Measurements from ENCODE around the gene BABAM1.

BABAM1 gene

DNA sequence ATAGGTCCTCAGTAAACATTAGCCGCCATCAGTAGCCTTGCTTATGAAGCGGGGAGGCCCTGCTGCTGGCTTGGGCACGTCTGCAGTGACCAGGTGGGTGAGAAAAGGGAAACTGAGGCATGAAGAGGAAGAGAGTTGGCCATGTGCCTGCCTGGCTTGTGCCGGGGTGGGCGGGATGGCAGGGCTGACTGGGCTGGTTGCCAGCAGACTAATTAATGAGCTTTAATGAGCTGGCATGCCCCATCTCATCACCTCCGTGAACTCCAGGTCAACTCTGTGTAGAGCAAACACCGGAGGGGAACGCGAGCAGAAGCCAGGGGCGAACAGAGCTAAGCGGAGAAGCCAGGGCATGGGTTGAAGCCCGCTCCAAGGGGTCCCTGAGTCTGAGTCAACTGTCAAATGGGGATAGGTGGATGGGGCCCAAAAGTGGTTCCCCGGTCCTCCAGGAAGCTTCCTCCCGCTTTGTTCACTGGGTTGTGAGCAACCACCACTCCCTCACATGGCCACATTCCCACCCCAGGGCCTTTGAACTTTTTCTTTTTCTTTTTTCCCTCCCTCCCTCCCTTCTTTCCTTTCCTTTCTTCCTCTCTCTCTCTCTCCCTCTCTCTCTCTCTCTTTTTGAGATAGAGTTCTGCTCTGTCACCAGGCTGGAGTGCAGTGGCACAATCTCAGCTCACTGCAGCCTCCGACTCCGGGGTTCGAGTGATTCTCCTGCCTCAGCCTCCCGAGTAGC, 30.3 kb upstream of the BABAM1 start:
- ChIA-PET CTCF (interaction anchor here (1.2 to 3.6 kb wide), 5 partner anchors 11 to 23 kb away, joined by 3 to 13 read pairs (median 4); no protein-coding TSS in a partner anchor), POLR2A (no interaction called here)
- DNase-seq (ENCODE audit: extremely low spot score) = no peak
- TF ChIP-seq CTCF (IDR thresholded peaks at IDR 0.05; ENCODE audit: control extremely low read depth, extremely low read depth, low read depth, missing control alignments) = no peak

GRCh38 chr19:17237747-17238706, 29.2 kb upstream of the BABAM1 start:
- ChIA-PET POLR2A (no interaction called here), CTCF (interaction anchor here (1.2 to 1.4 kb wide), 3 partner anchors 12 to 22 kb away, joined by 3 read pairs; no protein-coding TSS in a partner anchor)
- no peak for TF ChIP-seq CTCF (IDR thresholded peaks at IDR 0.05; ENCODE audit: control extremely low read depth, extremely low read depth, low read depth, missing control alignments)
- no peak for DNase-seq (ENCODE audit: extremely low spot score)

GRCh38 chr19:17240062-17240752, 27.0 kb upstream of the BABAM1 start:
- CTCF ChIA-PET = interaction anchor here (0.7 to 2.0 kb wide), 3 partner anchors 19 to 167 kb away, joined by 3 to 5 read pairs (median 3); no protein-coding TSS in a partner anchor
- POLR2A ChIA-PET = no interaction called here
- no peak for TF ChIP-seq CTCF (IDR thresholded peaks at IDR 0.05; ENCODE audit: control extremely low read depth, extremely low read depth, low read depth, missing control alignments)
- DNase-seq (ENCODE audit: extremely low spot score) = no peak

DNA sequence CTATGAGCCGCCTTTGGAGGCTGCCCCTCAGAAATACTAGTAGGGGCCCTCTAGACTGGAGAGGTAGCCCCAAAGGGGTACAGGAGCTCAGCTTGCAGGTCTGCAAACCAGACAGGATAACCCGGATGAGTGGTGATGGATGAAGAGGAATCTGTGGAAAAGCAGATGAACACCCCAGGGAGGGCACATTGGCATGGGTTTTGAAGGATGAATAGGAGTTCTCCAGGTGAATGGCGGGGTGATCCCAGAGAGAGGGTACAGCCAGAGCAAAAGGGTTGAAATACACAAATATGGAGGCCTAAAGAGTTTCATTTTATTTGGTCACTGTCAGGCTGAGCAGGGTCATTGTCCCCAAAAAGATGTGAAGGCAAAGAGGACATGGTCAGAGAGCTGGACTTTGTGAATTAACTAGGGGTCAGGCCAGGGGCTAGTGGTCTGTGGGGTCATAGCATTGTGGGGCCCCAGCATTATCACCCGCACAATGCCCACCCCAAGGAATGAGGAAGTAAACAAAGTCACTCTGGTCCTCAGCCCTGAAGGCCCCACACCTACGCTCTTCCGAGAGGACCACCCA, 26.3 kb upstream of the BABAM1 start:
- no peak for DNase-seq (ENCODE audit: extremely low spot score)
- ChIA-PET CTCF (interaction anchor here (2.0 kb wide), 1 partner anchor 18 kb away, joined by 5 read pairs; no protein-coding TSS in a partner anchor), POLR2A (interaction anchor here (0.6 kb wide), 1 partner anchor 14 kb away, joined by 4 read pairs; no protein-coding TSS in a partner anchor)
- no peak for TF ChIP-seq CTCF (IDR thresholded peaks at IDR 0.05; ENCODE audit: control extremely low read depth, extremely low read depth, low read depth, missing control alignments)

- TF ChIP-seq CTCF (IDR thresholded peaks at IDR 0.05; ENCODE audit: control extremely low read depth, extremely low read depth, low read depth, missing control alignments) = no peak
- CTCF ChIA-PET = interaction anchor here (1.2 to 3.3 kb wide), 3 partner anchors 16 to 19 kb away, joined by 3 to 23 read pairs (median 4); partner anchors contain the start of gene OCEL1
- POLR2A ChIA-PET = interaction anchor here (0.6 to 1.6 kb wide), 3 partner anchors 21 to 59 kb away, joined by 3 to 6 read pairs (median 3); partner anchors contain the start of gene BABAM1
- DNase-seq (ENCODE audit: extremely low spot score) = no peak
Observed at GRCh38 chr19:17242431-17243208, 24.6 kb upstream of the BABAM1 start.

All from GM10248 (cell line).